Gastroesophageal sphincter (tissue), 4 donors: ENCODE data around the gene HTR4. TPM values are rescaled to one million over a fixed set of nuclear protein-coding genes. Genes with fewer than 3 reads are reported as not detected.

ENCODE experiments used
- ATAC-seq: fragments of 150-250 bp; one replicate; pipeline ENCODE4 v1.9.1; 2016; ENCODE audit warnings: mild to moderate bottlenecking, moderate library complexity
- H3K27ac ChIP-seq, 4 donors: fragments of 200-600 bp; sonication (generic) in 3 of 4; 1 replicate in 3 of 4; 2 replicates in 1 of 4; pipeline ENCODE4 v1.5.1; 2016 to 2019
- H3K27me3 ChIP-seq: fragments of 200-600 bp; sonication (generic); one replicate; pipeline ENCODE4 v1.5.1; 2019
- H3K36me3 ChIP-seq, 2 donors: fragments of 200-600 bp; sonication (generic); one replicate each; pipeline ENCODE4 v1.5.1; 2019; ENCODE audit warnings: control low read depth in 1 of 2
- H3K4me1 ChIP-seq, 3 donors: fragments of 200-600 bp; sonication (generic); 1 replicate in 2 of 3; 2 replicates in 1 of 3; pipeline ENCODE4 v1.5.1; 2016 to 2019; ENCODE audit warnings: control low read depth in 2 of 3
- H3K4me3 ChIP-seq, 2 donors: fragments of 200-600 bp; sonication (generic); one replicate each; pipeline ENCODE4 v1.5.1; 2019; ENCODE audit warnings: mild to moderate bottlenecking in 1 of 2, moderate library complexity in 1 of 2
- H3K9me3 ChIP-seq, 3 donors: fragments of 200-600 bp; sonication (generic); one replicate each; pipeline ENCODE4 v1.5.1; 2017 to 2019; ENCODE audit warnings: control low read depth in 2 of 3
- EP300 ChIP-seq: sonication (generic); formaldehyde crosslinking; IDR thresholded peaks from one replicate; pipeline ENCODE4 v1.6.1; 2017; ENCODE audit warnings: antibody characterized with exemption, mild to moderate bottlenecking
- POLR2A ChIP-seq, 2 donors: fragments of 450-650 bp; IDR thresholded peaks; one replicate each; pipeline ENCODE4 v1.6.1; 2017; ENCODE audit warnings: antibody characterized with exemption in 2 of 2, mild to moderate bottlenecking in 2 of 2, moderate library complexity in 1 of 2
- POLR2AphosphoS5 ChIP-seq: sonication (generic); formaldehyde crosslinking; IDR thresholded peaks from one replicate; pipeline ENCODE4 v1.6.1; 2017; ENCODE audit warnings: antibody characterized with exemption
- WGBS, 2 donors: methylation state at CpG; one replicate each; pipeline ENCODE4 v1.1.5; 2018; ENCODE audit warnings: low coverage in 1 of 2; 5-methylcytosine and 5-hydroxymethylcytosine counted together
- total RNA-seq, 4 donors: library from RNA; depleted of rRNA; stranded (reverse); fragments of >200 nt; gene quantifications; one replicate each; pipeline ENCODE4 v1.1.0, GENCODE V29; 2016
- TF ChIP-seq, protein P1 (sequence below), 4 experiments: fragments of 200-600 bp in 2 of 4; fragments of 450-650 bp in 2 of 4; sonication (generic) in 1 of 4; IDR thresholded peaks; one replicate each; pipeline ENCODE4 v1.5.1; 2017 to 2019; ENCODE audit warnings: antibody characterized with exemption in 4 of 4, mild to moderate bottlenecking in 2 of 4, moderate library complexity in 2 of 4

The HTR4 gene
- total RNA-seq, 4 donors from 2014 or later = 0.27 to 1.0 TPM; not detected in 2

GRCh38 chr5:148491015-148491792, 163.1 kb downstream of the HTR4 start:
- no peak for ATAC-seq
- no peak overlapping the region for H3K4me3 ChIP-seq
- H3K4me1 ChIP-seq = peaks cover 0 to 8% (median 4%) of the 10 kb centered on the region in 3 donors
- no peak overlapping the region for H3K27ac ChIP-seq
- TF ChIP-seq EP300 = no peak
- TF ChIP-seq POLR2AphosphoS5 = no peak
- TF ChIP-seq POLR2A (IDR thresholded peaks at IDR 0.05) = no peak
- TF ChIP-seq, protein P1, sequence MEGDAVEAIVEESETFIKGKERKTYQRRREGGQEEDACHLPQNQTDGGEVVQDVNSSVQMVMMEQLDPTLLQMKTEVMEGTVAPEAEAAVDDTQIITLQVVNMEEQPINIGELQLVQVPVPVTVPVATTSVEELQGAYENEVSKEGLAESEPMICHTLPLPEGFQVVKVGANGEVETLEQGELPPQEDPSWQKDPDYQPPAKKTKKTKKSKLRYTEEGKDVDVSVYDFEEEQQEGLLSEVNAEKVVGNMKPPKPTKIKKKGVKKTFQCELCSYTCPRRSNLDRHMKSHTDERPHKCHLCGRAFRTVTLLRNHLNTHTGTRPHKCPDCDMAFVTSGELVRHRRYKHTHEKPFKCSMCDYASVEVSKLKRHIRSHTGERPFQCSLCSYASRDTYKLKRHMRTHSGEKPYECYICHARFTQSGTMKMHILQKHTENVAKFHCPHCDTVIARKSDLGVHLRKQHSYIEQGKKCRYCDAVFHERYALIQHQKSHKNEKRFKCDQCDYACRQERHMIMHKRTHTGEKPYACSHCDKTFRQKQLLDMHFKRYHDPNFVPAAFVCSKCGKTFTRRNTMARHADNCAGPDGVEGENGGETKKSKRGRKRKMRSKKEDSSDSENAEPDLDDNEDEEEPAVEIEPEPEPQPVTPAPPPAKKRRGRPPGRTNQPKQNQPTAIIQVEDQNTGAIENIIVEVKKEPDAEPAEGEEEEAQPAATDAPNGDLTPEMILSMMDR (IDR thresholded peaks at IDR 0.05) = no peak
- H3K36me3 ChIP-seq = no peaks in the 10 kb centered on the region
- peaks cover 3% of the 10 kb centered on the region for H3K27me3 ChIP-seq
- WGBS, 2 donors = 68 to 90% methylated on average over 6 to 9 of the region's 10 CpGs
- no peaks in the 10 kb centered on the region for H3K9me3 ChIP-seq

GRCh38 chr5:148488757-148489156, 165.6 kb downstream of the HTR4 start:
- WGBS, 2 donors = 72 to 74% methylated on average over 2 of the region's 2 CpGs
- H3K27me3 ChIP-seq = peaks cover 3% of the 10 kb centered on the region
- H3K9me3 ChIP-seq = no peaks in the 10 kb centered on the region
- TF ChIP-seq, protein P1 (IDR thresholded peaks at IDR 0.05) = no peak
- no peak for TF ChIP-seq POLR2A (IDR thresholded peaks at IDR 0.05)
- TF ChIP-seq POLR2AphosphoS5 = no peak
- no peak for TF ChIP-seq EP300
- no peak overlapping the region for H3K4me3 ChIP-seq
- no peak overlapping the region for H3K27ac ChIP-seq
- peaks cover 0 to 8% (median 4%) of the 10 kb centered on the region in 3 donors for H3K4me1 ChIP-seq
- ATAC-seq = no peak
- no peaks in the 10 kb centered on the region for H3K36me3 ChIP-seq

- WGBS, 2 donors = 69 to 77% methylated on average over 3 of the region's 3 CpGs
- Histone ChIP-seq H3K9me3 (no peaks in the 10 kb centered on the region), H3K36me3 (no peaks in the 10 kb centered on the region), H3K4me1 (peaks cover 0 to 16% (median 4%) of the 10 kb centered on the region in 3 donors), H3K27ac (no peak overlapping the region), H3K27me3 (no peaks in the 10 kb centered on the region), H3K4me3 (no peak overlapping the region)
- TF ChIP-seq EP300 (no peak), POLR2A (IDR thresholded peaks at IDR 0.05) (no peak), POLR2AphosphoS5 (no peak)
- TF ChIP-seq, protein P1 (IDR thresholded peaks at IDR 0.05) = no peak
- no peak for ATAC-seq
Measured at GRCh38 chr5:148486456-148486855, 167.9 kb downstream of the HTR4 start.

- no peak for ATAC-seq
- H3K4me1 ChIP-seq = peaks cover 0 to 14% (median 3%) of the 10 kb centered on the region in 3 donors
- no peak overlapping the region for H3K27ac ChIP-seq
- no peaks in the 10 kb centered on the region for H3K27me3 ChIP-seq
- H3K36me3 ChIP-seq = no peaks in the 10 kb centered on the region
- H3K4me3 ChIP-seq = no peak overlapping the region
- H3K9me3 ChIP-seq = no peaks in the 10 kb centered on the region
- TF ChIP-seq POLR2AphosphoS5 (no peak), POLR2A (IDR thresholded peaks at IDR 0.05) (no peak), EP300 (no peak)
- TF ChIP-seq, protein P1 (IDR thresholded peaks at IDR 0.05) = no peak
Measured at GRCh38 chr5:148484651-148485050, 169.7 kb downstream of the HTR4 start.

DNA sequence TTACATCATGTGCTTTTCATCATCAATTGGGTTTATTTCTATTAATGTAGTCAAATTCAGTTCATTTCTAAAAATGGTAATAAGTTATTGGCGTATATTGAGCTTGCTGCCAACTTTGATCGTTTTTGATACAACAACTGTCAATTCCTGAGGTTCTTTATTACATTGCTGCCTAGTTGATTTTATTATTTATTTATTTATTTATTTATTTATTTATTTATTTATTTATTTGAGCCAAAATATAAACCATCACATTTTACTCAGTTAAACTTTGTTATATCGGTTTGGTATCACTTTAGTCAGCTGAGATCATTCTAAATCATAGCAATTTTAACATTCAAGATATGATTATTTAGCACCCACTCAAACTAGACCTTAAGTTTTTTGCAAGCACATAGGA, 170.6 kb downstream of the HTR4 start:
- H3K27me3 ChIP-seq = no peaks in the 10 kb centered on the region
- no peaks in the 10 kb centered on the region for H3K9me3 ChIP-seq
- no peak for TF ChIP-seq POLR2AphosphoS5
- no peak for TF ChIP-seq POLR2A (IDR thresholded peaks at IDR 0.05)
- no peak for TF ChIP-seq EP300
- TF ChIP-seq, protein P1 (IDR thresholded peaks at IDR 0.05) = no peak
- H3K27ac ChIP-seq = no peak overlapping the region
- H3K36me3 ChIP-seq = no peaks in the 10 kb centered on the region
- ATAC-seq = no peak
- no peak overlapping the region for H3K4me3 ChIP-seq
- peaks cover 0 to 9% (median 0%) of the 10 kb centered on the region in 3 donors for H3K4me1 ChIP-seq
- WGBS, 2 donors = 88 to 97% methylated on average over 3 of the region's 3 CpGs
